HG03280 (cell line): ENCODE measurements around the gene GPR22.

Source experiments
- ATAC-seq: cut with Tn5 transposase; IDR thresholded peaks from one replicate; pipeline ENCODE4 v1.9.1; 2021; ENCODE audit warnings: mild to moderate bottlenecking, moderate library complexity; ENCODE audit not compliant: unreplicated experiment

The GPR22 gene, protein sequence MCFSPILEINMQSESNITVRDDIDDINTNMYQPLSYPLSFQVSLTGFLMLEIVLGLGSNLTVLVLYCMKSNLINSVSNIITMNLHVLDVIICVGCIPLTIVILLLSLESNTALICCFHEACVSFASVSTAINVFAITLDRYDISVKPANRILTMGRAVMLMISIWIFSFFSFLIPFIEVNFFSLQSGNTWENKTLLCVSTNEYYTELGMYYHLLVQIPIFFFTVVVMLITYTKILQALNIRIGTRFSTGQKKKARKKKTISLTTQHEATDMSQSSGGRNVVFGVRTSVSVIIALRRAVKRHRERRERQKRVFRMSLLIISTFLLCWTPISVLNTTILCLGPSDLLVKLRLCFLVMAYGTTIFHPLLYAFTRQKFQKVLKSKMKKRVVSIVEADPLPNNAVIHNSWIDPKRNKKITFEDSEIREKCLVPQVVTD

DNA sequence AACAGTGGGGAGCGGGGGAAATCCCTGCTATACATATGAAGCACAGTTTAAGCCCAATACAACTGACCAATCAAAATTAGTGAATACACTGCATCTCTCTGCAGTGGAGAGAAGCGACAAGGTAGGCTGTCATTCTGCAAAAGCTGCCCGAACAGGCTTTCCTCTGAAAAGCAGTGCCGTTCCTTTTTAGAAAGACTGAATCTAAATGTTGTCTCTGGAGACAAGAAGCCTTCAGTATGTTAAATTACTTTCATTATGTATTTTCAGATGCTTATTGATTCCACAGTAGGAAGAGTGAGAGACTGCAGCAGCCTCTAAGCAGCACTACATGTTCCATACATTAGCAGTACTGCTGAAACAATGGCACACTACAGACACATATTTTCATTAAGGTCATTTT lies at the start of gene GPR22:
GPR22 (plus strand) TSS at position 129 of the 400 bp plus-strand sequence. CDS start 4,004 bp downstream, outside the sequence.
- no peak for ATAC-seq

GRCh38 chr7:107427462-107427861 lies 42.4 kb upstream of the GPR22 start:
- no peak for ATAC-seq

DNA sequence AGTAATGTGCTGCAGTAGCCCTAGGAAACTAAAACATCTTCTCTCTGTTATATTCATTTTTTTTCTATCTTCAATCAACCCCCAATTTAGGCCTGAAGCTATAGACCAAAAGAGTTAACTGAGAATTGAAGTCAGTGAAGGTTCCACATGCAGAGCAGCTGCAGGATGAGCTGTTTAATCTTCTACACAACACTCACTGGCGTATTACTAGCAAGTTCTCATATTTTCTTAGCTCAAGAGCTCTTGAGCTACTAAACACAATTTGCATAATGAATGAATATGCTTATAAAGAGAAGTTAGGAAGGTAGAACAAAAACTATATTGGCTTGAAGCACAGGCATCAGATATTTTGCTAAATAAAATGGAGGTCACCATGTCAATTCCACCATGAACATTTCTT lies 41.2 kb upstream of the GPR22 start:
- ATAC-seq = no peak

GRCh38 chr7:107430057-107430456 lies 39.8 kb upstream of the GPR22 start:
- ATAC-seq = no peak

DNA sequence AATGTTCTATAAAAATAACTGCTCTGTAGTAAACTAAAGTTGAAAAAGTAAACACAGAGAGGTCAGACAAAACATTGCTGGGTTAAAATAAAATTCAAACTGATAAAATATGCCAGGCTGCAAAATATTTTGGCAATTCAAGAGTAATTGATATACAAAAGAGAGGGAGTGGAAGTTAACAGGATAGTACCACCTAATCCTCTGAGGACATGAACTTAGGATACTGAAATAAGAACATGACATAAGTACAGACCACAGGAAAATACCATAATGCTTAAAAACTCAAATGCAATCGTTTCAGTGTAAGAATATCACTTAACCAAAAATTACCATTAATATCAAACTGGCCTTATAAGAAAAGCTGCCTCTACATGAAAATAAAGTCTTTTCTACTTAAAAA lies 37.6 kb upstream of the GPR22 start:
- no peak for ATAC-seq

- ATAC-seq = no peak
These were observed 34.1 kb upstream of the GPR22 start for GRCh38 chr7:107435749-107436148.

DNA sequence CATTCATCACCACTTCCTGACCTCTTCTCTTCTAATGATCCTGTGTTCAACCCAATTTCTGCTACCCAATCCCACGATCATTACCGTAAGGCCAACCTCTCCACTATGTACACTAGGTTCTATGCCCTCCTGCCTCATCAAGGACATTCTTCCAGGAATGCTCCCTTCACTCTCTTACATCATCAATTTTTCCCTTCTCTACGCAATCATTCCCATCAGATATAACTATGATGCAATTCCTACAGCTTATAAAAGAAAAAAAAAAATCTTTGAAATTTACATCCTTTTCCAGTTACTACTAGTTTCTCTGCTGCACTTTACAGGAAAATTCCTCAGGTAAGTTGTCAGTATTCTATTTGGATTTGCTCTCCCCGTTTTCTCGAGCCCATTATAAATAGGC lies 30.8 kb upstream of the GPR22 start:
- ATAC-seq = no peak

DNA sequence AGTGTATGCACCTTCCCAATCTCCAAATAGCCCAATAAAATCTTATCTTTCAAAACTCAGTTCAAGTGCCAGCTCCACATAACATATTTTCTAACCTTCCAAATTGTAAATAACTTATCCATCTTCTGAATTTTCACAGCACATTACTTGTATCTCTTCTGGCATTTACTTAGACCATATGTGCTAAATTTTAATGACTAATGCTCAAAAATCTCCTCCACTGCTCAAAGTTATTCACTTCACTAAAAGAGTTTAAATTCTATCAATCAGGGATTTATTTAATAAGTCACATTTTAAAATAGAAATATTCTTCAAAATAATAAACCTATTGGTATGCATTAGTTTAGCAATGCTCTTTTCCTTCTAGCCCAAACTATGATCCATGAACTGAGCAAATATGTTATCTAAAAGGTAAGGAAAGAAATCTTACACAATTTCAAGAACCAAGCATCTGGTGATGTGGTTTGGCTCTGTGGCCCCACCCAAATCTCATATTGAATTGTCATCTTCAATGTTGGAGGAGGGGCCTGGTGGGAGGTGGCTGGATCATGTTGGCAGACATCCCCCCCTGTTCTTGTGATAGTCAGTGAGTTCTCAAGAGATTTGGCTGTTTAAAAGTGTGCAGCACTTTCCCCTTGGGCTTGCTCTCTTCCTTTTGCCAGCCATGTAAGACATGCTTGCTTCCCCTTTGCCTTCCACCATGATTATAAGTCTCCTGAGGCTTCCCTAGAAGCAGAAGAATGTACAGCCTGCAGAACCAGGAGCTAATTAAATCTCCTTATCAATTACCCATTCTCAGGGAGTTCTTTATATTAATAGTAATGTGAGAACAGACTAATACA lies 28.1 kb upstream of the GPR22 start:
- ATAC-seq = no peak

DNA sequence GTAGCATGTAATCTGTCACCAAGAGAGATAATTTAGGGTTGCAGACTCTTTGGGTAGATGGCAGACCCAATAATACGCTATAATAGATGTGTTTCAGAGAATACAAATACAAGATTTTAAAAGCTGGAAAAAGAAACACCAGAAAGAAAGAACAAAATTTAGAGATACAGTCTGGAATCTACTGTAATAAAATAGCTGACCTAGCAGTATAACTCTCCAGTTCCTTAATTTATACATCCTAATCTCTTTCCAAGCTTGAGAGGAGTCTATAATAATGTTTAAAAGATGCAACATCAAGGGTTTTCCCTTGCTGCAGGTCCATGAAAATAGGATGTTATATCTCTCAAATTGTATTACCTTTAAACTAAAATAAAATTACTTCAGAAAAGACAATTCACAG lies 27.2 kb upstream of the GPR22 start:
- no peak for ATAC-seq

DNA sequence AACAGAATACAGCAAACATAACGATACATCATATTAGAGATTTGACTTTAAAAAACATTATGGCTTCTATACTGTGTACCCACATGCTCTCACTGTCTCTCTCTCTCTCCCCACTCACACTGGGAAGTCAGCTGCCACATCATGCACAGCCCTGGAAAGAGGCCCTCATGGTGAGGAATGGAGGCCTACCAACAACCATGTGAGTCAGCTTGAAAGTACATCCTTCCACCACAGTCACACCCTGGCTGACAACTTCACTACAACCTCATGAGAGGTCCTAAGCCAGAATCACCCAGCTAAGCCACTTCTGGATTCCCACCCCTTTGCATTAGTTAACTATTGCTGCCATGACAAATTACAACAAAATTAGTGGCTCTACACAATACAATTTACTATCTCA lies 23.3 kb upstream of the GPR22 start:
- no peak for ATAC-seq

DNA sequence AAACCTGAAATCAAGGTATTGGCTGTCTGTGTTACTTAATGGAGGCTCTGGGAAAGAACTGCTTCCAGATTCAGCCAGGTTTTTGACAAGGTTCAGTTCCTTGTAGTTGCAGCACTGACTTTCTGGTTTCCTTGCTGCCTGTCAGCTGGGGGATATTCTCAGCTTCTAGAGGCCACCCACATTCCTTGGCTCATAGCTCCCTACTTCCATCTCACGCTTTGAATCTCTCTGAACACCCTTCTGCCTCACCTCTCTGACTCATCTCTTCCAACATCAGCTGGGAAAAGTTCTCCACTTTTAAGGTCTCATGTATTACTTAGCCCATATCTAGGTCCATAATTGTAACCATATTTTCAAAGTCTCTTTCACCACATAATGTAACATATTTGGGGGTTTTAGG lies 22.9 kb upstream of the GPR22 start:
- ATAC-seq = no peak

GRCh38 chr7:107450970-107451369 lies 18.9 kb upstream of the GPR22 start:
- ATAC-seq = no peak

GRCh38 chr7:107453388-107453787 lies 16.5 kb upstream of the GPR22 start:
- no peak for ATAC-seq

GRCh38 chr7:107461938-107462533 lies 7.8 kb upstream of the GPR22 start:
- ATAC-seq = no peak

- peak; percentile 59 for ATAC-seq
These were observed 6.4 kb upstream of the GPR22 start for GRCh38 chr7:107463139-107464078.

DNA sequence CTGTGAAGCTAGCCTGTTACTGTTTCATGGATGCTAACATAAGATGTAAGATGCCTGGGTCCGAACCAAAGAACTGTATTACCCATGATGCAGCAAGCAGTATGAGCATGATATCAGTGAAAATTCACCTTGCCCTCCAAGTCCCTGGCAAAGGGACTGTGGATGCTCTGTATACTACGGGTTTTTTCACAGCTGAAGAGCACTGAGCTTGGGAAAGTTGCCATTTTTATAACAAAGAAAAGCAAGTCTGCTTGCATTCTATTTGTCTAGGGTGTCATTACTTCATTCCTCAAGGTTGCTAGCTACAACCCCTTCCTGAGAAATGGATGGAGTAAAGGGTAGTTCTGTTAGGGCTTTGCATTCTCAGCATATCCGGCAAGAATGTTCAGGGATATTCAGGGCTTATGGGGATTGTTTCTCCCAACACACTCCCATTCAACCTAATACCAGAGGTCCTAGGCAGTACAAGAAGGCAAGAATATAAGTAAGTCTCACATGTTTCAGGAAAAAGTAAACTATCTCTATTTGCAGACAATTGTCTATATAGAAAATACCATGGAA lies 5.1 kb upstream of the GPR22 start:
- no peak for ATAC-seq

DNA sequence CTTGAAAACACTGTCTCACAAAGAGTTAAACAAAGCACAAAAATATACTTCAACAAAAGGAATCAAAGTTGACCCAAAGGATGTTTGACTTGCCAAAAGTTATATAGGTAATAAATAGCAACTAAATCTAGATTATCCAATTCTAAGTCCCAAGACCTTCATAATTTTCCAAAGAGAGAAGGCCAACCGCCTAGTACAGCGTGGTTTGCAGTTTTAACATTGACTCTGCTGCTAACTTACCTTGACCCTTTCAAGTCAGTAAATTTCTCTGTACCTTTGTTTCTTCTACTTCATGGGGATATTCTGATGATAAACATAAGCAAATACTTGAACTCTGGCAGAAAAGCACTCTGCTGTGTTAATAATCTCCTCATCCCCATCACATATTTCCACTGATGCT lies 1.9 kb upstream of the GPR22 start:
- no peak for ATAC-seq

- ATAC-seq = no peak
These were observed 1.0 kb upstream of the GPR22 start for GRCh38 chr7:107468824-107469223.

DNA sequence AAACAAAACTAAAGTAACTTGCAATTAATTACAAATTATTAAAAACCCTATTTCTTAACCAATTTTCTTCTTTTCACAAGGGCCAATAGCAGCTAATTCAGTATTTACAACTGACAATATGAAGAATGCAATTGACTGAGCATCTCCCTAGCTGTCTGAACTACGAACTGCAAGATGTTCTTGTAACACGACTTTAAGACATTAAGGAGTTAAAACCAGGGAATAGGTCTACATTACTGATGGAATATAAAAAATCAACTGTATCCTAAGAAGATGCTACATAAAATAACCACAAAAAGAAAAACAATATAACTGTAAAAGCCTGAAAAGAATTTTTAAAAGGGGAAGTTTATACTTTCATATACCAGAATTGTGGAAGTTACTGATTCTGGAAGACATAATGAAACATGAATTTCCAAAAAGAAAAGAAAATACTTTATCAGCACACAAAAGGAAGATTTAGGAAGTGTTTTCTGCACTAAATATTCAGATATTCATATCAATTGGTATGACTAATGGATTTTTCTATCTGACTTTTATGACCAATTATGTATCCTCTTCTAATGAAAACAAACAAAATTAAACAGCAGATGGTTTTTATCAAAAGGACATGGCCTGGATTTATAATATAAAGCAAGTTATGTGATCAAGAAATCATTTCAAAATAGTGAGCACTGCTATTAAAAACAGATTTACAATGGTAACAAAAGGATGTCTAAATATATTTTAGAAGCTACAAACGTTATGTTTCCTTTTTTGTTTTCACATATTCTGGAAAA lies 1.6 kb downstream of the GPR22 start:
- no peak for ATAC-seq
